ENCODE results near the gene TCAP.

TCAP gene

DNA sequence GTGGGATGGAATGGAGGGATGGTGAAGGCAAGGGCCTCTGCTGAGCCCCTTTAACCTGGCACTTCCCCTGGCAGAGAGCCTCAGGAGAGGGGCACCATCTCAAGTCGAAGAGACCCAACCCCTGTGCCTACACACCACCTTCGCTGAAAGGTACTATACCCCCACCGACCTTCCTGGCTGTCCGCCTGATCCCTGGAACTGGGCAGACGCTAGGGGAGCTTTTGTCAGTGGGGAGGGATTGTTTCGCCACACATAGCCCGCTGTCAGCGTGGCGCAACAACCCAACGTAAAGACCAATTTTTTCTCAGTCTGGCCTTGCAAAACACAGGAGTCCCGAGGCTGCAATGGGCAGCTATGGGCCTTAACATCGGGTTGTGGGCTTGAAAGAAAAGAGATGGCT lies 35.3 kb upstream of the TCAP start:
- peak; percentile 58 for DNase-seq

DNA sequence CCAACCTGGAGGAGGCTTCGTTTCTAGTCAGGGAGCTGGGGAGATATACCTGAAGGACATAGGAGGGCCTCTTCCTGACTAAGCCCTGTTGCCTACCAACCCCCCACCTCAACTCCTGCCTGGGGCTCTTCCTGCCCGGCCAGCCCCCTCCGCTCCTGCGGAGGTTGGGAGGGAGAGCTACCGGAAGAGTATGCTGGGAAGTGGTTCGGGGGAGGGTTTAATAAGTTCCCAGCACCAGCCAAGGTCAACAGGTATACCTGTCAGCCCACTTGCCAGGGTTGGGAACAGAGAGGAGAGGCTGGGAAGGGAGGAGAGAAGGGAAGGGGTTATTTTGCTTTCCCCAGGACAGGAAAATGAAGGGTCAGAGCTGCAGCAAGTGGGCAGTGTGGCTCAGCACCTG lies 33.7 kb upstream of the TCAP start:
- DNase-seq, result no peak

DNA sequence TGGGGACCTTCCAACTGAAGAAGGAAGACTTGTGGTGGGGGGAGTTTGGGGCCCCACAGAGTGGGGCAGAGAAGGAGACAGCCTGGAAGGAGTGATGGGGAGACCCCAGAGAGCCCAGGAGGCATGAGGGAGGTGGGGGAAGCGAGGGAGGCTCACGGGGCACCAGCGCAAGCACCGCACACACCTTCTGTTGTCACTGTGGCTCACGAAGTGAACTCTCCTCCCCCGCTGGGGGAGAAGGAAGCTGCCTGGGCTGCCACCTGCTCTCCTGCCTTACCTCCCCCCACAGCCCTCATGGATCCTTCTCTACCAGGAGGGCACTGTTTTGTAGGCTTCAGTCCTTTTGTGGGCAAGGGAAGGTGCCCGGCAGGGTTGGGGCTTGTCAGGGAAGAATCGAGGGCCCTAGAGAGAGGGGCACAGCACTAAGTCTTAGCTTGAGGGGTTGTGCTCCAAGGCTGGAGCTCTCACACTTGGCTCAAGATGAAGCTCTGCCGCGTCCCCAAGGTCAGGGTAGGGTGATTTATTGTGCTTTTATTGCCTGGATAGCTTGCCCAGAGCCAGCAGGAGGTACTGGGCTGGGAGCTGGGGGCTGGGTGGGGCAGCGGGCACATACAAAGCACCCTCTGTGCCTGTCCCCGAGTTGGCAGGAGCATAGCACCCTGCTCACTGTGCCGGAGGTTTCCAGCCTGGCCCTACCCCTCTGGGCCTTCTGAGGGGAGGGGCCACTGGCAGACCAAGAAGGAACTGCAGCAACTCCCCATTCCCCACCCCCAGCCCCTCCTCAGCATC lies 32.8 kb upstream of the TCAP start:
- no peak for DNase-seq

DNA sequence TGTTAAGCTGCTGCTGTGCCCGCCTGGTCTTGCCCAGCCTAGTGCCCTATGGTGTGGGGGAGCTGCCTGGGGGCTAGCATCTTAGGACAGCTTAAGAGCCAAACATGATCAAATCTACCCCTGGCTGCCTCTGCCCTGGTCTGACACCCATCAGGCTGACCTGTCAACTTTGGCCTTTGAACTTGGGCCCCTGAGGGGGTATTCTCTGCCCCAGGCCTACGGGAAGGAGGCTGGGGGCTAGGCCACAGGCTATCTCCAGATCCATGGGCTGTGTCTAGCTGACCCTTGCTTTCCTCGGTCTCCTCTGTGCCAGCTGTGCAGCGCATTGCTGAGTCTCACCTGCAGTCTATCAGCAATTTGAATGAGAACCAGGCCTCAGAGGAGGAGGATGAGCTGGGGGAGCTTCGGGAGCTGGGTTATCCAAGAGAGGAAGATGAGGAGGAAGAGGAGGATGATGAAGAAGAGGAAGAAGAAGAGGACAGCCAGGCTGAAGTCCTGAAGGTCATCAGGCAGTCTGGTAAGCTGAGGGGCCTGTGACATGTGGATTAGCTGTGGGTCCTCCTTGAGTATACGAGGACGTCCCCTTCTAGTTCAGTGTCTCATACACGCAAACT lies 31.5 kb upstream of the TCAP start:
- DNase-seq, result no peak

DNA sequence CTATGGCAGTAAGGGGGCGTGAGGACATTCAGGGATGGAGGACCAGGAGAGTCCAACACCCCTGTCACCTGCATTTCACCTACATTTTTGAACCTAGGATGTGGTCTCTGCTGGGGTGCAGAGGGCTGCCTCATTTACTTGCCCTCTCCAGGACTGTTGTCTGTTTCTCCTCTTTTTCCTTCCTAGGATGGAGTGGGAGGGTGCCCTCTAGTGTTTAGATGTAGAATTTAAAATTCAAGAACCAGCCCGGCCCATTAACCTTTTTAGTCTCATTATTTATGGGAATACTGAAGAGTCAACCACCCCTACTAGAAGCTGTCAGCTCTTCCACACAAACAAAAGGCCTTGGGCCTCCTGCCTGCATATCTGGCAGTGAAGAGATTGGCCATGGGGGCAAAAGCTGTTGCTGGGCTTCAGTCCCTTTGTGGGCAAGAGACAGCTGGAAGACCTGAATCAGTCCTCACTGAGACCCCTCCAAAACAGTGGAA lies 30.7 kb upstream of the TCAP start:
- DNase-seq, result peak; percentile 71

DNA sequence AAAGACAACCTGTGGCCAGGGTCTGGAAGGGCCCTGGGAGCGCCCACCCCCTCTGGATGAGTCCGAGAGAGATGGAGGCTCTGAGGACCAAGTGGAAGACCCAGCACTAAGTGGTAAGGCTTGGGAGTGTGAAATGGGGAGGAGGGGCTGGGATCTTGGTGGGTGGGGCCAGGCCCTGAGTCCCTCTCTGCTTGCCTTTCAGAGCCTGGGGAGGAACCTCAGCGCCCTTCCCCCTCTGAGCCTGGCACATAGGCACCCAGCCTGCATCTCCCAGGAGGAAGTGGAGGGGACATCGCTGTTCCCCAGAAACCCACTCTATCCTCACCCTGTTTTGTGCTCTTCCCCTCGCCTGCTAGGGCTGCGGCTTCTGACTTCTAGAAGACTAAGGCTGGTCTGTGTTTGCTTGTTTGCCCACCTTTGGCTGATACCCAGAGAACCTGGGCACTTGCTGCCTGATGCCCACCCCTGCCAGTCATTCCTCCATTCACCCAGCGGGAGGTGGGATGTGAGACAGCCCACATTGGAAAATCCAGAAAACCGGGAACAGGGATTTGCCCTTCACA lies 29.5 kb upstream of the TCAP start:
- DNase-seq, result no peak

DNA sequence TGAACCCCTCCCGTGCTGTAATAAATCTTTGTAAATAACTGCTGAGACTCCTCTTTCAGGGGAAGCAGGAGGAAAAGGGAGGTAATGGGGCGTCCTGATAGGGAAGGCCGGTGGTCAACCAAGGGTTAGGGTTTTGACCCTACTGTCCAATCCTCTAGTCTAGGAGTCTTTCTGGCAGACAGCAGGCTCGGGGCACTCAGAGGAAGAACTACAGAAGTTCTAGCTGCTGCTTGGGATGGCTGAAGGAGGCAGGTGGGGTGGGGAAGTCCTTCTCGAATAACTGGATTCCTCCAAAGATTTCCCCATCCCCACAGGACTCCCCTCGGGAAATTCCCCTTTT lies 28.6 kb upstream of the TCAP start:
- DNase-seq, result no peak

DNA sequence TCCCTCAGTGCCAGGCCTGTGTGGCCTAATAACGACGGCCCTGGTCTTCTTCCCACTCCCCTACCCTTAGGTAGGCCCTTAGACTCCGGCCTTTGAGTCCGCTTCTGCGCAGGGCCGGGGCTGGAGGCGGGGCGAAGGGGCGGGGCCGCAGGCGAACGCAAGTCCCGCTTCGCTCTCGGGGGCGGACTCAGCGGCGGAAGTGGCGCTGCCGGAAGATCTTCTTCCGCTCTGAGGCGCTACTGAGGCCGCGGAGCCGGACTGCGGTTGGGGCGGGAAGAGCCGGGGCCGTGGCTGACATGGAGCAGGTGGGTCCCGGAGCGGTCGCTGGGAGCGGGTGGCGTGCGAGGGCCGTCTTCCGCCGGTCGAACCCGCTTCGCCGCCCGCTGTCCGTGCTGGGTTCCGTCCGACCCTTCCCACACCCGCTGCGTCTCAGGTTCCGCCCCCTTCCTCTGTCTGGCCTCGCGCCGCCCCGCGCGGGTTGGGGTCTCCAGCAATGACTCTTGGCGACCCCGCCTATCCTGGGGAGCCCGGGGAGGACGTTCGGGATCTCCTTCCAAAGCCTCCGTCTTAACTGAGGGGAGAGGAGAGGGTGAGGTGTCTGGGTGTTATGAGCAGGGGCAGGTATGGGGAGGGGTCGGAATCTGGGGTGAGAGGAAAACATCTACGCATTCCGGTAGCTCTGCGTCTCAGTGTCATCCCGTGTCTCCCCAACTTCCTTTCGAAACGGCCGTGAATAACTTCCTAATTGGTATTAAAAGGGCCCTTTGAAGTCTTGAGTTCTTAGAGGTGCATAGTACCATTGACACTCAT lies 28.0 kb upstream of the TCAP start, which contains the start of gene STARD3:
TSS of gene STARD3 (plus strand) at position 218 of the 810 bp plus-strand sequence. CDS start 16,388 bp downstream, outside the sequence.
- DNase-seq, result peak; percentile 93

DNA sequence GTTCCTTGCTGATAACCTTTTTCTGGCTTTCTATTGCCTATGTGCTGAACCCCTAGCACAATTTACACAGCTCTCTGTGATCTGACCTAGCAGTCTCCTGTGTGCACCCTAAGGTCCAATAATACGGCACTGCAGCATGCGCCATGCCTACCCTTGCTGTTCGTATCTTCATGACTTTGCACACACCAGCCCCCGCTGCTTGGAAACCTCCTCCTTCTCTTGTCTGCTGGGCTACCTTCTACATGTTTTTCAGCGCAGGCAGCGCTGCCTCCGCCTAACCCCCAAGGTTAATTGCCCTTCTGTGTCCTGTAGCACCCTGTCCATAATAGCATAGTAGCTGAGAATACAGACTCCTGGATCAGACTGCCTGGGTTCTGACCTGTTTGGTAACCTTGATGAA lies 26.8 kb upstream of the TCAP start:
- DNase-seq, result no peak

DNA sequence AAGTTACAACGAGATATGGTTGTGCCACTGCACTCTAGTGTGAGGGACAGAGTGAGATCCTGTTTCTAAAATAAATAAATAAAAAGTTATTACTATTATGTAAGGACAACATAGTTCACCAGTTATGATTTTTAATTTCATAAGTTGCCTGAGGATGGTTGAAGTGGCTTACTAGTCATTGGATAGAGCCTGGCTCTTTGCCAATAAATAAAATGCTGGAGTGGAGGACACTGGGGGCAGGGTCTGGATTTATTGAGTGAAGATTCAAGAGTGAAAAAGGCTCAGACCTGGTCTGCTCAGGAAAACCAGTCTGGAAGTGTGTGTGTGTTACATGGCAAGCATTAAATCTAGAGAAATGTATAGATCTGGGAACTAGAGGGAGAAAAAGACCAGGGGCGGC lies 26.1 kb upstream of the TCAP start:
- no peak for DNase-seq

DNA sequence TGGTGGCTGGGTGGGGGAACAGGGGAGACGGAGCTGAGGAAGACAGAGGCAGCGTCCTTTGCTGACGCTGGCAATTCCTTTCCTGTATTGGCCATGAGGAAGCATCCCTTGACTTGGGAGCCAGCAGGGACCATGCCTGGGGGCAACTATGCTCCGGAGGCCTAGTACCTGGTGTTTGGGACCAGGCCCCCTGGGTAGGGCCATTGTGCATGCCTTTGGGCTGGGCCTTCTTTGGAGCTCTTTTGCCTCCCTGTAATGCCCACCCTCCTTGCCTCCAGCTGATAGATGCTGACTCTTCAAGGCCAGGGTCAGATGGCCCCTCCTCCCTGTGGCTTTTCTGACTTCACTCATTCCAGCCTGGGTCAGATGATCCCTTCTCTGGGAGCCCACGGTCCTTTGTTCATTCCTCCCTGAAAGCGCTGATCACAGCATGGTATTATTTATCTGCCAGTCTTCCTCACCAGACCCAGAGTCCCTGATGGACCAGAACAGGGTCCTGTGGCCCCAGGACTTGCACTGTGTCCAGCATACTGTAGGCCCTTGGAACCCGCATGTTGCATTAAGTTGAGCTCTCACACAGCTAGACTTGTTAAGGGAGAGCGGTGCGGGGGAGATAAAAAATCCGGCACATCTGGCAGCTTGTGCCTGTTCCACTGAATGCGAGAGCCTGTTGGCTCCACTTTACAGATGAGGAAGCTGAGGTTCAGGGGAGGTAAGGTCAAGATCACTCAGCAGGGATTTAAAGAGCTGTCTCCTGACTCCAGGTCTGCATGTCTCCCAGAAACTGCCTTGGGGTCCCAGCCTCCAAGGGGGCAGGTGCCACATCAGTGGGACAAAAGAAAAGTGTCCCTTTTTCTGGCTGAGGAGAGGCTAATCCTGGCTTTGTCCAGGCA lies 25.3 kb upstream of the TCAP start:
- DNase-seq, result no peak

DNA sequence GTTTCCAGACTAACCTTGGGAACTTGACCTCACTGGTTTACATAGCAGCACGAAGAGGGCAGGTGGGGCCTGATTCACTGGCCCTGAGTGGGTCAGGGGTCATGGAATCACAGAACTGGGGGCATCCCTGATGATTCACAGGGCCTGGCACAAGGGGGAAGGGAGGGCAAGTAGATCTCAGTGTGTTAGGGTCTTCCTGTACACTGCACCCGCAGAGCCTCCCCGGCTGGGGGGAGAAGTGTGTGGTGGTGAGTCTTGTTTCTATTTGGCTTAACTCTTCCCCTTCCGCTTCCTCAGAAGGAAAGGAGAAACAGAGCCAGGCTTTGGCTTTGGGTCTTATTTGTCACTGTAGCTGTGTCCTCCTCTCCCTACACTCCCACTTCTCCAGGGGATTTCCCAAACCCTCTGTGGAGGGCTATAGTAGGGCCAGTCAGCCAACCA lies 24.5 kb upstream of the TCAP start:
- DNase-seq, result peak; percentile 70

DNA sequence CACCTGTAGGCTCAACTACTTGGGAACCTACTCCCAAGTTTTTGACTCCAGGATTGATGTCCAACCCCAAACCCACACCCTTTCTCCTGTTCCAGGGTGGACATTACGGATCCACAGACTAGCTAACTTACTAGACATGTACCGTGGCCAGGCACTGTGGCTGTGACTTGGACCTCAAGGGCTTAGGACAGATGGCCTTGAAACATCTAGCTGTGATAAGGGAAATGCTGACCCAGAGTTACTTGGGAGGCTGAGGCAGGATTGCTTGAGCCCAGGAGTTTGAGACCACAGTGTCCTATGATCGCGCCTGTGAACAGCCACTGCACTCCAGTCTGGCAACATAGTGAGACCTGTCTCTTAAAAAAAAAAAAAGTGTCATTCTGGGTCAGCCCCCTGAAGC lies 24.1 kb upstream of the TCAP start:
- no peak for DNase-seq

DNA sequence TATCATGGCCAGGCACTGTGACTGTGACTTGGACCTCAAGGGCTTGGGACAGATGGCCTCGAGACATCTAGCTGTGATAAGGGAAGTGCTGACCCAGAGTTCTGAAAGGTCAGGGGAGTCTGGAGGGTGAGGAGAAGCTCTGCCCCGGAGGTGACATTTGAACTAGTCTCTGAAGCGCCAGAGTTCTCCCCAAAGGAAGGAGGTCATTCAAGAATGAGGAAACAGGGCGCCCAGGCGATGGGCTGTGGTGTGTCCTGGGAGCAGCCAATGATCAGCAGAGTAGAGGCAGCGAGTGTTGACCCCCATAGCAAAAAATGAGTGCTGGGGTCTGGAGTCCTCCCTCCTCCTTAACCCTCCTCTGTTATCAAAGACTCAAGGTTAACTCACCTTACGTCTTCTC lies 23.3 kb upstream of the TCAP start:
- peak; percentile 73 for DNase-seq

DNA sequence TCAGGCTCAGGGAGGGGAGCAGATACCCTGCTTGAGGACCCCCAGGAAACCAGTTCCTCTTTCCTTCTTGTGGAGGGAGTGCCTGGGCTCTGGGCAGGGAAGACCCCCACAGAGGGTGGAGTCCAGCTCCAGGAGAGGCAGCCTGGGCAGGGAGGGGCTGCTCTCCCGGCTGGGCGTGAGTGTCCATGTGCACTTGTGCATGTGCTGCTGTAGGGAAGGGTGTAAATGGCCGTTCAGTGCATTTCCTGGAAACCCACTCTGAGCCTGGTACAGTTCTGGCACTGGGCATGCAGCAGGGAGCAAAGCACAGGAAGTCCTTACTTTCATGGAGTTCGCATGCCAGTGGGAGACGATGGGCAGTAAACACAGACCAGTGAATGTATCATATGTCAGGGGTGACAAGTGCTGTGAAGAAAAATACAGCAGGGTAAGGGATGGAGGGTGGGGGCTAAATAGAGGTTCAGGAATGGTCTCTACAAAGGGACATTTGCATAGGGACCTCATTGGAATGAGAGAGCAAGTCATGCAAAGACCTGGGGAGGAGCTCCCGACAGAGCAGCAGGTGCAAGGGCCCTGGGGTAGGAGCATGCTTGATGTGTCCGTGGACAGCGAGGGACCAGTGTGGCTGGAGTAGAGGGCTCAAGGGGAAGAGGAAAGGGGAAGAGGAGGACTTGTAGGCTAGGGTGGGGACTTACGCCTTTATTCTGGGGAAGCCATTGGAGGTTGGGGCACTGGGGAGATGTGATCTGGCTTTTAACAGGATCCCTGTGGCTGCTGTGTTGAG lies 22.7 kb upstream of the TCAP start:
- DNase-seq, result no peak

DNA sequence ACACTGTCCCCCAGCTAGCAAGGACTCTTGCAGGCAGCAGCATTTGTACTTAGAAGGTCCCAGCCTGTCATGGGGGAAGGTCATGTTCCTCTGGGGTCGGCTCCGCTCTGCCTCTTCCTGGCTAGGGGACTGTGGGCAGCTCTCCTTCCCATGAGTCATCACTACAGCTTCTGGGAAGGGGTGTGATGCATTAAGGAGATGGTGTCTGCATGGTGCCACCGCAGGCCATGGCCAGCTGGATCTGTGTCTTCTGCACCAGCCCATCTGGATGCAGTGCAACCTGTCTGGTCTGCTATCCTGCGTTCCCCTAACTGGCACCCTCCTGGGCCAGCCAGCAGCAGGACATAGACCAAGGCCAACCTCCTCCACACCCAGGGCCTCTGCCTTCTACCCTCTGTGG lies 21.9 kb upstream of the TCAP start:
- DNase-seq, result peak; percentile 42

DNA sequence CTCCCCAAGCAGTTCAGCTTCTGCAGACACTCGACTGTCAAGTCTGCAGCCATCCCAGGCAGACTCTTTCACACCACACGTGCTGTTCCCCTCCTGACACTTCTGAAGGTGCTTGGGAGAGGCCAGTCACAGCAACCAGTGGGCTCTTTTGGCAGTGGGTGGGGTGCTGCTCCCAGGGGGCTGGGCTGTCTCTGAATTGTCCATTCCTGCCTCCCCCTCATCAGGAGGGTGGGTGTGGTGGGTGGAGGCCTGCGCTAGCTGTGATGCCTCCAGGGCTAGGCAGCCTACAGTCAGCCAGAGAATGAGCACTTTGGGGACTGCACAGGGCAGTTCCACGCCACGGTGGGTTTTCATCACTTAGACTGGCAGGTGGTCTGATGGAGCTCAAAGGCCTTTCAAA lies 17.9 kb upstream of the TCAP start:
- no peak for DNase-seq

DNA sequence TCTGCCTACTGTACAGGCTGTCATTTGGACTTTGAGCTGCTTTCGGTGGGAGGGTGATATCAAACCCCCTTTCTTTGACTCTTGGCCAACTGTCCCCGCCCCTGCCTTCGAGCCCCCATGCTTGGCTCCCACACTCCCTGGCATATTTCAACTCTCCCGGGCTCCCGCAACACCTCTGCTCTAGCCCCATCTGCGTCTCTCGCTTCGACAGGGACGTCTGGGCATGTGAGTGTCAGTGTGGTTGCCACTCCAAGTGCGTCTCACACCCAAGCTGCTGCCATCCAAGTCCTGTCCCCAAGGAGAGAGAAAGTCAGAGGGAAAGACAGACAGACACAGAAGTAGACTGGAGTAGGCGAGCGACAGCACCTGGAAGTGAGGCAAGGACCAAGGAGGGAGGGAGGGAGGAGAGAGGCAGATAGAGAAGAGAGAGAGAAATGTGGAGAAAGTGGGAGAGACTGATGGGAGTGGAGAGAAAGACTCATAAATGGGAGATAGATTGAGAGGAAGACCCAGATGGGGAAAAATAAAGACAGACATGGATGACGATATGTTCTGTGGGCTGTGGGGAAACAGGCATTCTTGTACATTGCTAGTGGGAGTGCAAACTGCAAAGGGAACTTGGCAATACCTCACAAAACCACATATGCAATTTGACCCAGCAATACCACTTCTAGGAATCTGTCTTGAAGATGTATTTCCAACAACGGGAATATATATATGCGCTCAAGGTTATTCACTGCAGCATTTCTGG lies 16.4 kb upstream of the TCAP start:
- peak; percentile 34 for DNase-seq

DNA sequence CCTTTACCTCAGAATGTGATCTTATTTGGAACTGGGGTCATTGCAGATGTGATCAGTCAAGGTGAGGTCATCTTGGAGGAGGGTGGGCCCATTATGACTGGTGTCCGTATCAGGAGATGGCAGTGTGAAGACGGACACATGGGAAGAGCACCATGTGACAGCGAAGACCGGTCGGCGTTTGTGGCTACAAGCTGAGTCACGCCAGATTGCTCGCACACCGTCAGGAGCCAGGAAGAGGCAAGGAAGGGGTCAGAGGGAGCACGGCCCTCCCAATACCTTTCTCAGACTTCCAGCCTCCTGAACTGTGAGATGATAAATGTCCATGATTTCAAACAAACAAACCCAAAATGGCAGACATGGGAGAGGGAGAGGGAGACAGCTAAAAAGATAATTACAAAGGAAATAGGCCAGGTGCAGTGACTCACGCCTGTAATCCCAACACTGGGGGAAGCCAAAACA lies 15.0 kb upstream of the TCAP start:
- DNase-seq, result no peak

DNA sequence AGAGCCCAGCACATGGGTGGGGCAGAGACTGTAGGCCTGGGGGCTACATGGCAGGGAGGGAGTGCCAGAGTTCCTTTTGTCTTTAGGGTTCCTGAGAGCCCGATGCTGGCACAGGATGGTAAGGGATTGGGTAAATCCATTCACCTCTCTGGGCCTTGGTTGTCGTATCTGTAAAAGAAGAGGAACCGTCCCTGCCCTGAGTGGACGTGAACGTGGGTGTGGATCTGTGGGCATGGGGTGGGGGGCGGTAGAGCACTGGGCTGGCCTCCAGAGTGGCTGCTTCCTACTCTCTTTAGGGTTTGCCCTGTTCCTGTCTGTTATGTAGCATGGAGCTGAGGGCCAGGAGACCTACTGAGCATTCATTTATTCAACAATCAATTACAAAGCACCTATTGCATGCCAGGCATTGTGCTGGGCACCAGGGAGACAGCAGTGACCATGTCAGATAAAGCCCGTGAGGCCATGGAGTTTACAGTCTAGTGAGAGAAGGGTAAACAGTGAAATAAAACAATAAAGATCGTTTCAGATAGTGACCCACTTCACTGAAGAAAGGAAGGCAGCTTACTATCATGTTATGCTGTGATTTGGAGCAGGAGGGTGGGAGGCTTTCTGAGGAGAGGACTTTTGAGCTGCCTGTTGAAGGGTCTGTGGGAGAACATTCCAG lies 13.1 kb upstream of the TCAP start:
- no peak for DNase-seq
